GM19023 (cell line): ENCODE measurements around the gene DOK3.

Experiments
- ATAC-seq: cut with Tn5 transposase; IDR thresholded peaks from one replicate; pipeline ENCODE4 v1.9.1; 2021; ENCODE audit warnings: mild to moderate bottlenecking, moderate library complexity; ENCODE audit not compliant: unreplicated experiment

Gene DOK3

GRCh38 chr5:177452688-177453638 is 56.7 kb downstream of the DOK3 start:
- ATAC-seq: no peak
